ENCODE data around the gene LRRN2.

GRCh38 chr1:204623894-204624361, 61.6 kb downstream of the LRRN2 start:
- TF ChIP-seq CTCF (IDR thresholded peaks at IDR 0.05) (no peak), ZNF671 (CRISPR knock-in tag; IDR thresholded peaks at IDR 0.05) (no peak), ETV6 (CRISPR knock-in tag; IDR thresholded peaks at IDR 0.05) (no peak), MLX (CRISPR knock-in tag; IDR thresholded peaks at IDR 0.05) (no peak), ATF2 (CRISPR knock-in tag; IDR thresholded peaks at IDR 0.05; ENCODE audit: borderline replicate concordance, low read depth) (no peak), NFE2L1 (CRISPR knock-in tag; IDR thresholded peaks at IDR 0.05) (no peak), ZNF263 (CRISPR knock-in tag; IDR thresholded peaks at IDR 0.05; ENCODE audit: low read depth) (no peak)

Measured in WTC11 (cell line).